ENCODE data around the gene OR10R2. TPM values are rescaled to one million over a fixed set of nuclear protein-coding genes. Genes with fewer than 3 reads are reported as not detected.
"Not testable (repeated sequence)": the region's sequence is repeated elsewhere in the genome, so short reads cannot be mapped to it uniquely, and the experiment has no call there.

The OR10R2 gene, protein sequence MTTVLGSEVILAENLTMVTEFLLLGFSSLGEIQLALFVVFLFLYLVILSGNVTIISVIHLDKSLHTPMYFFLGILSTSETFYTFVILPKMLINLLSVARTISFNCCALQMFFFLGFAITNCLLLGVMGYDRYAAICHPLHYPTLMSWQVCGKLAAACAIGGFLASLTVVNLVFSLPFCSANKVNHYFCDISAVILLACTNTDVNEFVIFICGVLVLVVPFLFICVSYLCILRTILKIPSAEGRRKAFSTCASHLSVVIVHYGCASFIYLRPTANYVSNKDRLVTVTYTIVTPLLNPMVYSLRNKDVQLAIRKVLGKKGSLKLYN
- polyA plus RNA-seq: not detected

- Mint-ChIP-seq H3K4me1 (no peaks in the 10 kb centered on the region), H3K9me3 (no peaks in the 10 kb centered on the region), H3K4me3 (no peak within 1 kb of the TSS), H3K27me3 (peaks cover 3% of the 10 kb centered on the region), H3K36me3 (no peaks in the 10 kb centered on the region), H3K27ac (peak within 1 kb of the TSS in 1 of 3 donors; percentile 2)
Observed at GRCh38 chr1:158471920-158472319, at the start of gene OR10R2. Gene OR10R2 (plus strand): TSS chr1:158472220. CDS start chr1:158472326, 106 bp downstream.

DNA sequence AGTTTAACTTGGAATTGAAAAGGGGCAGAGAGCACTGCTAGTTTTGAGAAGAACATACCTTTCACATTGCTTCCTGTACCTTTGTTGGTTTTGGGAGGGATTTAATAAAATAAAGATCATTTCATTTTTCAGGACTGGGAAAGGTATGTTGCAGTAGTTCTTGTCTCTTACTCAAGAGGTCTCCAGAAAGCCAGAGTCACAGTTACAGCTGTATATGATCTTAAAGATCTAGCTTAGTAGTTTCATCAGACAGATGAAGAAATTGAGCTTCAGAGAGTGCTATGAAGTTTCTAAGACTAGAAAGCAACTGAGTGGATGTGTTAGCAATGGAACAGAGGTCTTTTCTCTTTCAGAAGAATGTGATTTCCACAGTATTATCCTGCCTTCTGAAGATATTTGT is 47.0 kb upstream of the OR10R2 start:
- Mint-ChIP-seq H3K4me3 (no peak overlapping the region), H3K27ac (no peak overlapping the region), H3K36me3 (peaks cover 4% of the 10 kb centered on the region), H3K9me3 (peaks cover 4 to 11% (median 4%) of the 10 kb centered on the region in 3 donors), H3K27me3 (no peaks in the 10 kb centered on the region), H3K4me1 (no peaks in the 10 kb centered on the region)

- H3K4me1 Mint-ChIP-seq: no peaks in the 10 kb centered on the region
- H3K9me3 Mint-ChIP-seq: peaks cover 5 to 17% (median 6%) of the 10 kb centered on the region in 3 donors
- H3K36me3 Mint-ChIP-seq: peaks cover 4% of the 10 kb centered on the region
- no peak within 1 kb of the TSS for H3K4me3 Mint-ChIP-seq
- H3K27ac Mint-ChIP-seq: no peak within 1 kb of the TSS
- H3K27me3 Mint-ChIP-seq: peaks cover 4% of the 10 kb centered on the region
Observed at GRCh38 chr1:158426137-158426536, 45.9 kb upstream of the OR10R2 start, which contains the start of gene OR10K2. Gene OR10K2 (minus strand): TSS chr1:158426237. CDS start chr1:158420866, 5,371 bp downstream.

- not testable (repeated sequence) for H3K4me3 Mint-ChIP-seq, H3K4me1 Mint-ChIP-seq, H3K36me3 Mint-ChIP-seq, H3K27ac Mint-ChIP-seq
- Mint-ChIP-seq H3K27me3 (peaks cover 13% of the 10 kb centered on the region), H3K9me3 (peaks cover 10 to 24% (median 11%) of the 10 kb centered on the region in 3 donors)
Observed at GRCh38 chr1:158430163-158430562, 41.9 kb upstream of the OR10R2 start.

DNA sequence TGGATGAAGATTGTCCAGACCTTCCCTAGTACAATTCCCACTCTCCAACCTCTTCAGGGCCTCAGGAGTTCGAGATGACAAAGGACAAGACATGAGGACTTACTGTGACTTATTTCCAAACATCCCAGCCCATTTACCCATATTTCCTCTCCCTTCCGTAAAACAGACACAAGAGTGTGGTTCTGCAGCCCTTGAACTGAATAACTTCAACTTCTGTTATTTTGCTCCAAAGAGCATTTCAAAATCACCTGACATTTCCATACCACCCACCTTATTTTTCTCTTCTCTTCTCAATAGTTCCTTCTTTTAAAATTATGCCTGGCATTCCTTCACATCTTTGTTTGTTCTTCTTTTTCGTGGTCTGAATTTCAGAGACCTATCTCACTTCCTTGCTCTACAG is 37.3 kb upstream of the OR10R2 start:
- Mint-ChIP-seq H3K27me3 (peaks cover 19% of the 10 kb centered on the region), H3K9me3 (peaks cover 6 to 13% (median 8%) of the 10 kb centered on the region in 3 donors), H3K27ac (no peak overlapping the region), H3K36me3 (no peaks in the 10 kb centered on the region), H3K4me1 (peaks cover 0 to 1% (median 0%) of the 10 kb centered on the region in 3 donors), H3K4me3 (no peak overlapping the region)

- H3K27me3 Mint-ChIP-seq: peaks cover 3% of the 10 kb centered on the region
- H3K36me3 Mint-ChIP-seq: peaks cover 2% of the 10 kb centered on the region
- H3K27ac Mint-ChIP-seq: no peak overlapping the region
- H3K9me3 Mint-ChIP-seq: no peaks in the 10 kb centered on the region
- H3K4me3 Mint-ChIP-seq: no peak overlapping the region
- H3K4me1 Mint-ChIP-seq: peaks cover 0 to 3% (median 0%) of the 10 kb centered on the region in 3 donors
Observed at GRCh38 chr1:158445376-158445775, 26.6 kb upstream of the OR10R2 start.

- peaks cover 2 to 11% (median 8%) of the 10 kb centered on the region in 3 donors for H3K9me3 Mint-ChIP-seq
- H3K4me3 Mint-ChIP-seq: no peak overlapping the region
- peaks cover 9% of the 10 kb centered on the region for H3K27me3 Mint-ChIP-seq
- H3K4me1 Mint-ChIP-seq: no peaks in the 10 kb centered on the region
- H3K36me3 Mint-ChIP-seq: no peaks in the 10 kb centered on the region
- H3K27ac Mint-ChIP-seq: no peak overlapping the region
Observed at GRCh38 chr1:158454537-158454936, 17.5 kb upstream of the OR10R2 start.

GRCh38 chr1:158457246-158457645 is 14.8 kb upstream of the OR10R2 start:
- Mint-ChIP-seq H3K27ac (no peak overlapping the region), H3K27me3 (peaks cover 3% of the 10 kb centered on the region), H3K9me3 (peaks cover 0 to 2% (median 0%) of the 10 kb centered on the region in 3 donors), H3K4me3 (no peak overlapping the region), H3K4me1 (no peaks in the 10 kb centered on the region), H3K36me3 (no peaks in the 10 kb centered on the region)

DNA sequence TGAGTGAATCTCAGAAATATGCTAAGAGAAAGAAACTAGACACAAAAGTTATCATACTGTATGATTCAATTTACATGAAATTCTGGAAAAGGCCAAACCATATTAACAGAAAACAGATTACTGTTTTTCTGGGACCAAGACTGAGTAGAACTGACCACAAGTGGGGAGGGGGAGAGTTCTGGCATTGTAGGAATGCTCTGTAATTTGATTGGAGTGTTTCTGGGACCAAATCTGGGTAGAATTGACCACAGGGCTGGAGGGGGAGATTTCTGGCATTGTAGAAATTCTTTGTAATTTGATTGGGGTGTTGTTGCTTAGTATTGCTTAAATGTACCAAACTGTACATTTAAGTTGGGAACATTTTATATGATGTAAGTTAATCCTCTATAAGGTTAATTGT is 13.8 kb upstream of the OR10R2 start:
- Mint-ChIP-seq H3K4me3 (no peak overlapping the region), H3K27ac (no peak overlapping the region), H3K9me3 (peaks cover 0 to 2% (median 0%) of the 10 kb centered on the region in 3 donors), H3K27me3 (peaks cover 3% of the 10 kb centered on the region), H3K36me3 (no peaks in the 10 kb centered on the region), H3K4me1 (no peaks in the 10 kb centered on the region)

- peaks cover 0 to 2% (median 2%) of the 10 kb centered on the region in 3 donors for H3K9me3 Mint-ChIP-seq
- peaks cover 3% of the 10 kb centered on the region for H3K36me3 Mint-ChIP-seq
- H3K4me3 Mint-ChIP-seq: no peak within 1 kb of the TSS
- H3K27me3 Mint-ChIP-seq: peaks cover 2% of the 10 kb centered on the region
- H3K27ac Mint-ChIP-seq: no peak within 1 kb of the TSS
- H3K4me1 Mint-ChIP-seq: no peaks in the 10 kb centered on the region
Observed at GRCh38 chr1:158461534-158461933, 10.5 kb upstream of the OR10R2 start, which contains the start of gene OR10K1. Gene OR10K1 (plus strand): TSS chr1:158461834. CDS start chr1:158465562, 3,728 bp downstream.

DNA sequence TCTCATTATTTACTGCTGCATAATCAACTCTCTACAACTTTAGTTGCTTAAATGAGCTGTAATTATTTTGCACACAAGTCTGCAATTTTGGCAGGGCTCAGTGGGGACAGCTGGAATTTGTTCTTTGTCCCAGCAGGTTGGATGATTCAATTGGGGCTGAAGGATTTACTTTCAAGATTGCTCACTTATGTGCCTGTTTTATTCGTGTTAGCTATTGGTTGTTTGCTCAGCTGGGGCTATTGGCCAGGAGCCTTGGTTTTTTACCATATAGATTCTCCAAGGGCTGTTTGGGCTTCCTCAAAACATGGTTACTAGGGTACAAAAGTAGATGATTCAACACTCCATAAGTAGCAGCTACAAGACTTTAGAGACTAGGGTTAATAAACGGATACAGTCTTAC is 13.4 kb downstream of the OR10R2 start:
- Mint-ChIP-seq H3K9me3 (peaks cover 0 to 2% (median 0%) of the 10 kb centered on the region in 3 donors), H3K36me3 (no peaks in the 10 kb centered on the region), H3K27ac (no peak overlapping the region), H3K4me3 (no peak overlapping the region), H3K27me3 (peaks cover 3% of the 10 kb centered on the region), H3K4me1 (no peaks in the 10 kb centered on the region)

- Mint-ChIP-seq H3K9me3 (no peaks in the 10 kb centered on the region), H3K27ac (no peak overlapping the region), H3K4me1 (peaks cover 0 to 2% (median under 1%) of the 10 kb centered on the region in 3 donors), H3K27me3 (peaks cover 3% of the 10 kb centered on the region), H3K4me3 (no peak overlapping the region), H3K36me3 (no peaks in the 10 kb centered on the region)
Observed at GRCh38 chr1:158491316-158491715, 19.3 kb downstream of the OR10R2 start.

GRCh38 chr1:158493054-158493453 is 21.0 kb downstream of the OR10R2 start:
- Mint-ChIP-seq H3K27me3 (peaks cover 1% of the 10 kb centered on the region), H3K9me3 (no peaks in the 10 kb centered on the region), H3K36me3 (no peaks in the 10 kb centered on the region), H3K27ac (no peak overlapping the region), H3K4me1 (peaks cover 0 to 2% (median 2%) of the 10 kb centered on the region in 3 donors), H3K4me3 (no peak overlapping the region)

DNA sequence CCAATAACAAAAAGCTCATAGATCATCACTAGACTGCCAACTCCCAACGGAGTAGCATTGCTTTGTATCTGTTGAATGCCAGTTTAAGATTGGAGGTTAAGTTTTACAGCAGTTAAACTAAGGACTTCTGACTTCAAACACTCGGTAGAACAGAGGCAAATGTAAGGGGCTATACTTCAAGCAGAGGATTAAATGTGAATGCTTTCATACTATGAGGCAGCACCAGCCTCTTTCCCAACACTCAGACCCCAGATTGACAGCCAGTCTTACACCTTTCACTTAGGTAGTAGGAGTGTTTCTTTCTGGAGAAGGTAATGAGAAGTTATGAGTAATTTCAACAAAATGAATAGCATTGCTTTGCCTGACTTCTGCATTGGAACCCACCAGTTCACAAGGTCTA is 22.8 kb downstream of the OR10R2 start:
- H3K9me3 Mint-ChIP-seq: no peaks in the 10 kb centered on the region
- no peak overlapping the region for H3K27ac Mint-ChIP-seq
- no peaks in the 10 kb centered on the region for H3K27me3 Mint-ChIP-seq
- H3K4me1 Mint-ChIP-seq: peaks cover 0 to 2% (median 2%) of the 10 kb centered on the region in 3 donors
- H3K36me3 Mint-ChIP-seq: no peaks in the 10 kb centered on the region
- H3K4me3 Mint-ChIP-seq: no peak overlapping the region

- Mint-ChIP-seq H3K4me1 (peaks cover 0 to 2% (median 2%) of the 10 kb centered on the region in 3 donors), H3K27me3 (peaks cover 3% of the 10 kb centered on the region), H3K36me3 (no peaks in the 10 kb centered on the region), H3K4me3 (no peak overlapping the region), H3K9me3 (no peaks in the 10 kb centered on the region), H3K27ac (no peak overlapping the region)
Observed at GRCh38 chr1:158496374-158496773, 24.4 kb downstream of the OR10R2 start.

Measured in IgD-negative memory B cell (primary cell).